ENCODE results near the gene GABBR2. TPM values are rescaled to one million over a fixed set of nuclear protein-coding genes. Genes with fewer than 3 reads are reported as not detected.

Gene GABBR2
- total and polyA plus RNA-seq, 4 donors: 20.0 to 140 (median 93.3) TPM

GRCh38 chr9:98263080-98263479 is 445.7 kb downstream of the GABBR2 start:
- no peak overlapping the region for H3K4me3 ChIP-seq (ENCODE audit: low read depth, low read length)
- no peak for DNase-seq (ENCODE audit: low read depth in 4 of 6, low spot score in 6 of 6)
- H3K27ac ChIP-seq (ENCODE audit: low read depth, low read length): no peak overlapping the region
- no CpG with 5 or more reads among the region's 1 CpG for WGBS (ENCODE audit: insufficient coverage)
- no peaks in the 10 kb centered on the region for H3K27me3 ChIP-seq (ENCODE audit: control insufficient read depth, insufficient read depth, low read length)
- no peaks in the 10 kb centered on the region for H3K36me3 ChIP-seq (ENCODE audit: control insufficient read depth, insufficient read depth, low read length)
- H3K4me1 ChIP-seq (ENCODE audit: control insufficient read depth, insufficient read depth, low read length): no peaks in the 10 kb centered on the region
- H3K9me3 ChIP-seq (ENCODE audit: control insufficient read depth, insufficient read depth, low read length): no peaks in the 10 kb centered on the region

- Histone ChIP-seq H3K4me3 (ENCODE audit: low read depth, low read length) (no peak overlapping the region), H3K4me1 (ENCODE audit: control insufficient read depth, insufficient read depth, low read length) (no peaks in the 10 kb centered on the region), H3K27me3 (ENCODE audit: control insufficient read depth, insufficient read depth, low read length) (no peaks in the 10 kb centered on the region), H3K9me3 (ENCODE audit: control insufficient read depth, insufficient read depth, low read length) (no peaks in the 10 kb centered on the region), H3K27ac (ENCODE audit: low read depth, low read length) (no peak overlapping the region), H3K36me3 (ENCODE audit: control insufficient read depth, insufficient read depth, low read length) (no peaks in the 10 kb centered on the region)
- no peak for DNase-seq (ENCODE audit: low read depth in 4 of 6, low spot score in 6 of 6)
- 91% methylated on average over 2 of the region's 3 CpGs for WGBS (ENCODE audit: insufficient coverage)
Measured at GRCh38 chr9:98262056-98262455, 446.7 kb downstream of the GABBR2 start.

GRCh38 chr9:98260635-98261034 is 448.1 kb downstream of the GABBR2 start:
- H3K4me3 ChIP-seq (ENCODE audit: low read depth, low read length): no peak overlapping the region
- no peak overlapping the region for H3K27ac ChIP-seq (ENCODE audit: low read depth, low read length)
- H3K4me1 ChIP-seq (ENCODE audit: control insufficient read depth, insufficient read depth, low read length): peaks cover 8% of the 10 kb centered on the region
- H3K36me3 ChIP-seq (ENCODE audit: control insufficient read depth, insufficient read depth, low read length): no peaks in the 10 kb centered on the region
- DNase-seq (ENCODE audit: low read depth in 4 of 6, low spot score in 6 of 6): no peak
- no peaks in the 10 kb centered on the region for H3K27me3 ChIP-seq (ENCODE audit: control insufficient read depth, insufficient read depth, low read length)
- no peaks in the 10 kb centered on the region for H3K9me3 ChIP-seq (ENCODE audit: control insufficient read depth, insufficient read depth, low read length)
- WGBS (ENCODE audit: insufficient coverage): 66% methylated on average over 4 of the region's 5 CpGs

GRCh38 chr9:98259791-98260190 is 448.9 kb downstream of the GABBR2 start:
- H3K4me3 ChIP-seq (ENCODE audit: low read depth, low read length): no peak overlapping the region
- no peak for DNase-seq (ENCODE audit: low read depth in 4 of 6, low spot score in 6 of 6)
- H3K4me1 ChIP-seq (ENCODE audit: control insufficient read depth, insufficient read depth, low read length): peaks cover 14% of the 10 kb centered on the region
- H3K36me3 ChIP-seq (ENCODE audit: control insufficient read depth, insufficient read depth, low read length): no peaks in the 10 kb centered on the region
- no peaks in the 10 kb centered on the region for H3K9me3 ChIP-seq (ENCODE audit: control insufficient read depth, insufficient read depth, low read length)
- no peak overlapping the region for H3K27ac ChIP-seq (ENCODE audit: low read depth, low read length)
- H3K27me3 ChIP-seq (ENCODE audit: control insufficient read depth, insufficient read depth, low read length): no peaks in the 10 kb centered on the region
- WGBS (ENCODE audit: insufficient coverage): 100% methylated on average over 2 of the region's 3 CpGs

GRCh38 chr9:98256756-98257155 is 452.0 kb downstream of the GABBR2 start:
- H3K27me3 ChIP-seq (ENCODE audit: control insufficient read depth, insufficient read depth, low read length): no peaks in the 10 kb centered on the region
- peak in 4 of 6 donors; percentile 6 to 62 (median 24) for DNase-seq (ENCODE audit: low read depth in 4 of 6, low spot score in 6 of 6)
- peaks cover under 1% of the 10 kb centered on the region for H3K36me3 ChIP-seq (ENCODE audit: control insufficient read depth, insufficient read depth, low read length)
- WGBS (ENCODE audit: insufficient coverage): 10% methylated on average over 2 of the region's 12 CpGs
- H3K27ac ChIP-seq (ENCODE audit: low read depth, low read length): peak overlapping the region; percentile 98
- H3K4me3 ChIP-seq (ENCODE audit: low read depth, low read length): peak overlapping the region; percentile 83
- H3K4me1 ChIP-seq (ENCODE audit: control insufficient read depth, insufficient read depth, low read length): peaks cover 15% of the 10 kb centered on the region
- no peaks in the 10 kb centered on the region for H3K9me3 ChIP-seq (ENCODE audit: control insufficient read depth, insufficient read depth, low read length)

- DNase-seq (ENCODE audit: low read depth in 4 of 6, low spot score in 6 of 6): peak; percentile 86 to 98 (median 96)
- H3K36me3 ChIP-seq (ENCODE audit: control insufficient read depth, insufficient read depth, low read length): peaks cover 3% of the 10 kb centered on the region
- H3K9me3 ChIP-seq (ENCODE audit: control insufficient read depth, insufficient read depth, low read length): no peaks in the 10 kb centered on the region
- peaks cover 15% of the 10 kb centered on the region for H3K4me1 ChIP-seq (ENCODE audit: control insufficient read depth, insufficient read depth, low read length)
- H3K27me3 ChIP-seq (ENCODE audit: control insufficient read depth, insufficient read depth, low read length): no peaks in the 10 kb centered on the region
- peak within 1 kb of the TSS; percentile 83 for H3K4me3 ChIP-seq (ENCODE audit: low read depth, low read length)
- 0% methylated on average over 59 of the region's 64 CpGs for WGBS (ENCODE audit: insufficient coverage)
- H3K27ac ChIP-seq (ENCODE audit: low read depth, low read length): peak within 1 kb of the TSS; percentile 98
Measured at GRCh38 chr9:98255578-98256296, 453.0 kb downstream of the GABBR2 start, which contains the start of gene TBC1D2. TBC1D2 (minus strand) TSS chr9:98255649; CDS start chr9:98255541, 108 bp downstream.

GRCh38 chr9:98255061-98255577 is 453.6 kb downstream of the GABBR2 start:
- Histone ChIP-seq H3K27me3 (ENCODE audit: control insufficient read depth, insufficient read depth, low read length) (no peaks in the 10 kb centered on the region), H3K4me3 (ENCODE audit: low read depth, low read length) (peak overlapping the region; percentile 83), H3K27ac (ENCODE audit: low read depth, low read length) (peak overlapping the region; percentile 98), H3K36me3 (ENCODE audit: control insufficient read depth, insufficient read depth, low read length) (peaks cover 3% of the 10 kb centered on the region), H3K4me1 (ENCODE audit: control insufficient read depth, insufficient read depth, low read length) (peaks cover 15% of the 10 kb centered on the region), H3K9me3 (ENCODE audit: control insufficient read depth, insufficient read depth, low read length) (no peaks in the 10 kb centered on the region)
- peak in 1 of 6 donors; percentile 4 for DNase-seq (ENCODE audit: low read depth in 4 of 6, low spot score in 6 of 6)
- 3% methylated on average over 35 of the region's 36 CpGs for WGBS (ENCODE audit: insufficient coverage)

GRCh38 chr9:98254228-98255060 is 454.3 kb downstream of the GABBR2 start:
- Histone ChIP-seq H3K27me3 (ENCODE audit: control insufficient read depth, insufficient read depth, low read length) (no peaks in the 10 kb centered on the region), H3K36me3 (ENCODE audit: control insufficient read depth, insufficient read depth, low read length) (peaks cover 3% of the 10 kb centered on the region), H3K4me3 (ENCODE audit: low read depth, low read length) (peak overlapping the region; percentile 83), H3K4me1 (ENCODE audit: control insufficient read depth, insufficient read depth, low read length) (peaks cover 15% of the 10 kb centered on the region), H3K9me3 (ENCODE audit: control insufficient read depth, insufficient read depth, low read length) (no peaks in the 10 kb centered on the region), H3K27ac (ENCODE audit: low read depth, low read length) (no peak overlapping the region)
- WGBS (ENCODE audit: insufficient coverage): 80% methylated on average over 1 of the region's 5 CpGs
- no peak for DNase-seq (ENCODE audit: low read depth in 4 of 6, low spot score in 6 of 6)

- Histone ChIP-seq H3K4me1 (ENCODE audit: control insufficient read depth, insufficient read depth, low read length) (peaks cover 15% of the 10 kb centered on the region), H3K27me3 (ENCODE audit: control insufficient read depth, insufficient read depth, low read length) (no peaks in the 10 kb centered on the region), H3K27ac (ENCODE audit: low read depth, low read length) (no peak overlapping the region), H3K4me3 (ENCODE audit: low read depth, low read length) (no peak overlapping the region), H3K9me3 (ENCODE audit: control insufficient read depth, insufficient read depth, low read length) (no peaks in the 10 kb centered on the region), H3K36me3 (ENCODE audit: control insufficient read depth, insufficient read depth, low read length) (peaks cover 8% of the 10 kb centered on the region)
- no peak for DNase-seq (ENCODE audit: low read depth in 4 of 6, low spot score in 6 of 6)
- WGBS (ENCODE audit: insufficient coverage): 82% methylated on average over 3 of the region's 3 CpGs
Measured at GRCh38 chr9:98253565-98253964, 455.2 kb downstream of the GABBR2 start.

All from spinal cord (tissue), 10 donors.